Measurements from ENCODE around the gene PPIL1.

The PPIL1 gene

DNA sequence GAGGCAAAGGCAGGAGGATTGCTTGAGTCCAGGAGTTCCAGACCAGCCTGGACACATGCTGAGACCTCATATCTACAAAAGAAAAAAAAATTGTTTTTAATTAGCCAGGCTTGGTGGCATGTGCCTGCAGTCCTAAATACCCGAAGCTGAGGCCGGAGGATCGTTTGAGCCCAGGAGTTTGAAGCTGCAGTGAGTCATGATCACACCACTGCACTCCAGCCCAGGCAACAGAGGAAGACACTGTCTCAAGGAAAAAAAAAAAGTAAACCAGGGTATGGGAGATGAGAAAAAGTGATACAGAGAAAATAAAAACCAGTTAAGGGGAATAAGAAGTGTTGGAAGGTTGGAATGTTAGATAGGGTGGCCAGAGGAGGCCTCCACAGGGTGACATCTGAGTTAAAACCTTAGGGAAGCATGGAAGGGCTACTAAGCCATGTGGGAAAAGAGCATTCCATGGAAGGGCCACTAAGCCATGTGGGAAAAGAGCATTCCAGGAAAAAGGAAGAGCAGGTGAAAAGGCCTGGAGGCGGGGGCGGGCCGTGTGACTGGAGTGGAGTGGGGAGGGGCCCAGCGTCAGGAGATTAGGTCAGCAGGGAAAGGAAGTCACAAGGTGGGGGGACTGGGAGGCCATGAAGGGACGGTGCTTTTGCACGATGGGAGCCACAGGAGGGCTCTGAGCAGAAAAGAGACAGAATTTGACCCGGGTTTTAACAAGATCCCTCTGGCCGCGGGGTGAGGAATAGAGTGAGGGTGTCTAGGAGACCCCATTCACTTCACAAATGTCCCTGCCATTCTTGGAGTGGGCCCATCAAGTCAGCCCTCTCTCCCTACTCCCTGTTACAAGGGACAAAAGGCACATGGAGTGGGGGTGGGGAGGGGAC lies 53.7 kb downstream of the PPIL1 start:
- TF ChIP-seq, protein P1, sequence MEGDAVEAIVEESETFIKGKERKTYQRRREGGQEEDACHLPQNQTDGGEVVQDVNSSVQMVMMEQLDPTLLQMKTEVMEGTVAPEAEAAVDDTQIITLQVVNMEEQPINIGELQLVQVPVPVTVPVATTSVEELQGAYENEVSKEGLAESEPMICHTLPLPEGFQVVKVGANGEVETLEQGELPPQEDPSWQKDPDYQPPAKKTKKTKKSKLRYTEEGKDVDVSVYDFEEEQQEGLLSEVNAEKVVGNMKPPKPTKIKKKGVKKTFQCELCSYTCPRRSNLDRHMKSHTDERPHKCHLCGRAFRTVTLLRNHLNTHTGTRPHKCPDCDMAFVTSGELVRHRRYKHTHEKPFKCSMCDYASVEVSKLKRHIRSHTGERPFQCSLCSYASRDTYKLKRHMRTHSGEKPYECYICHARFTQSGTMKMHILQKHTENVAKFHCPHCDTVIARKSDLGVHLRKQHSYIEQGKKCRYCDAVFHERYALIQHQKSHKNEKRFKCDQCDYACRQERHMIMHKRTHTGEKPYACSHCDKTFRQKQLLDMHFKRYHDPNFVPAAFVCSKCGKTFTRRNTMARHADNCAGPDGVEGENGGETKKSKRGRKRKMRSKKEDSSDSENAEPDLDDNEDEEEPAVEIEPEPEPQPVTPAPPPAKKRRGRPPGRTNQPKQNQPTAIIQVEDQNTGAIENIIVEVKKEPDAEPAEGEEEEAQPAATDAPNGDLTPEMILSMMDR (IDR thresholded peaks at IDR 0.05; ENCODE audit: borderline replicate concordance, control extremely low read depth, extremely low read depth, insufficient read depth, missing control alignments), result no peak
- no peak for DNase-seq (ENCODE audit: low spot score)
- in situ Hi-C loops (cut with MboI; ENCODE audit: low sequenced_read_pairs, unreplicated experiment), result no loop called here

DNA sequence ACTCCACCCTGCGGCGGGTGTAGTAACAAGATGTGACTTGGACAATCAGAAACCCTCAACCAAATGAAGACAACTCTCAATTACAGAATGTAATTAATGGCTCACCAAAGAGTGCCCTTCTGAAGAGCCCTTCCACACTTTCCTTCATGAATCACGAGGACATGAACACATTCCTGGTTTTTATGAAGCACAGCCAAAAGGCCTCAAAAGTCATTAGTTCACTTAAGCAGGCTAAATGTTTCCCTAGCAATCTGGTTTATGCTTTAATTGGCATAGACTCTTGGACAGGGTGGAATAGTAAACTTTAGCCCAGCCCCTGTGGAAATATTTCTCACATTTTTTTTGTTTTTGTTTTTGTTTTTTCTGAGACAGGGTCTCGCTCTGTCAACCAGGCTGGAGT lies 55.8 kb downstream of the PPIL1 start:
- no peak for DNase-seq (ENCODE audit: low spot score)
- TF ChIP-seq, protein P1 (IDR thresholded peaks at IDR 0.05; ENCODE audit: borderline replicate concordance, control extremely low read depth, extremely low read depth, insufficient read depth, missing control alignments), result no peak
- in situ Hi-C loops (cut with MboI; ENCODE audit: low sequenced_read_pairs, unreplicated experiment), result no loop called here

DNA sequence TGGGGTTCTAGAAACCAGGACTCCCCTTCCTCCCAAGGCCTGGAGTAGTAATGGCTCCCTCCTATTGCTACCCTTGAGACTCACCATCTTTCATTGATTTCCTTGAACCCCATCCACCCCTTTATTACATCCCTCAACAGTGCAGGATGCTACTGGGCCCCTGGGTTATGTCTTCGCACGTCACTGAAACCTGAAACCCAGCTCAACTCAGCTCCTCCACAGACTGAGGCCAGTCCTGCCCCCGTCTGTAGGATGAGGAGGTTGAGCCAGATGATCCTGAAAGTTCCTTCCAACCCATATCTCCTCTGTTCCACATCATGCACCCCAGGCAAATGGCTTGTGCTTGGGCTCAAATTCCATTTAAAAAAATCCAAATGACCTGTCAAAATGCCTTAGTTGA lies 56.8 kb downstream of the PPIL1 start:
- no peak for DNase-seq (ENCODE audit: low spot score)
- TF ChIP-seq, protein P1 (IDR thresholded peaks at IDR 0.05; ENCODE audit: borderline replicate concordance, control extremely low read depth, extremely low read depth, insufficient read depth, missing control alignments), result no peak
- in situ Hi-C loops (cut with MboI; ENCODE audit: low sequenced_read_pairs, unreplicated experiment), result no loop called here

DNA sequence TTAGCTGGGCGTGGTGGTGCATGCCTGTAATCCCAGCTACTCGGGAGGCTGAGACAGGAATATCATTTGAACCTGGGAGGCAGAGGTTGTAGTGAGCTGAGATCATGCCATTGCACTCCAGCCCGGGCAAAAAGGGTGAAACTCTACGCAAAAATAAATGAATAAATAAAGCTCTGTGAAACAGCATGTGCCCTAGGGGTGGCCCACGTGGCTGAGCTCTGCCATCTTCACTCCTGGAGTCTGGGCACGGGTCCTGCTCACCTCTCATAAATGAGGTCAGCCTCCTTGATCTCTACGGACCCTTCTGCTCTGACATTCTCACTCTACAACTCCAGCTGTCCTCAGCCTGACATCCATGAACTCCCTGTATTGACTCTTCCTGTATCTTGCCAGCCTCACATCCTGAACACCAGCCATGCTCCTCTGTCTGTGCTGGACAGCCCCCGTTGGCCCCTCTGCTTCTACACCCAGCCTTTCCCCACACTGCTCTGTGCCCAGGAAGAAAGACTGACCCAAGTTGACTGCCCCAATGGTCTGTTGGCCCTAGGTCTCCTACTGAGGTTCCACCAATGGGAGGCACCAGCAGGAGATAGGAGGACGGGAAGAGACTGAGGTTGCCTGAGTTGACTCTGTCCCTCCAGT lies 57.3 kb downstream of the PPIL1 start:
- TF ChIP-seq, protein P1 (IDR thresholded peaks at IDR 0.05; ENCODE audit: borderline replicate concordance, control extremely low read depth, extremely low read depth, insufficient read depth, missing control alignments), result no peak
- DNase-seq (ENCODE audit: low spot score), result no peak
- in situ Hi-C loops (cut with MboI; ENCODE audit: low sequenced_read_pairs, unreplicated experiment), result no loop called here

DNA sequence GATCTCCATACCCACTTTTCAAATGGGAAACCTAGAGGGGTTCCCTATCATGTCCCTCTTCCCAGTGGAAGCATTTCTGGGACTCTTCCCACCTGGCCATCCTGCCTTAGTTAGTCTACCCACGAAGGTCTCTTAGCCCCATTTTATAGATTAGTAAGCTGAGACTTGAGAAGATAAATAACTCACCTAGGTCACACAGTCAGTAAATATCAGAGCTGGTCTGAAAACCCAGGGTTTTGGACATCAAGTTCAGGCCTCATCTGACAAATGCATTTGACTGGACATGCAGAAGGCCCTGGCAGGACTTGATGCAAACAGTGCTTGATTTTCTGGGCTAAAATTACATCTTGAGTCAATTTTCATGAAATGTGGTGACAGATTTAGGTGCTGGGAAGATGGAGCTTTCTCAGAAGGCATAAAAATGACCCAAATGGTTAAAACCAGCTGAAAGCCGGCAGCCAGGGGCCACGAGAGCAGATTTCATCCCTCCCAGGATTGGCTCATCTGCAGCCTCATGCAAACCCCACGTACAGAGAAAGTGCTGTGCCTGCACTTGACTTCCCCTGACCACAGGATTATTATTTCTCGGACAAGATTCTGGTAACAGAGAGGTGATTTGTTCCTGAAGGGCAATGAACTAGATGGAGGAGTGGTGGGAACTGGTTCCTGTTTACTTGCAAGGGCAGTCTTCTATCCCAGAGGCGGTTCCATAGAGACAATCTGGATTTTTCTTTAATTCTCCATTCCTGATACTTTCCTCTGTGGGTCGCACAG lies 58.5 kb downstream of the PPIL1 start:
- in situ Hi-C loops (cut with MboI; ENCODE audit: low sequenced_read_pairs, unreplicated experiment), result no loop called here
- TF ChIP-seq, protein P1 (IDR thresholded peaks at IDR 0.05; ENCODE audit: borderline replicate concordance, control extremely low read depth, extremely low read depth, insufficient read depth, missing control alignments), result no peak
- DNase-seq (ENCODE audit: low spot score), result no peak

DNA sequence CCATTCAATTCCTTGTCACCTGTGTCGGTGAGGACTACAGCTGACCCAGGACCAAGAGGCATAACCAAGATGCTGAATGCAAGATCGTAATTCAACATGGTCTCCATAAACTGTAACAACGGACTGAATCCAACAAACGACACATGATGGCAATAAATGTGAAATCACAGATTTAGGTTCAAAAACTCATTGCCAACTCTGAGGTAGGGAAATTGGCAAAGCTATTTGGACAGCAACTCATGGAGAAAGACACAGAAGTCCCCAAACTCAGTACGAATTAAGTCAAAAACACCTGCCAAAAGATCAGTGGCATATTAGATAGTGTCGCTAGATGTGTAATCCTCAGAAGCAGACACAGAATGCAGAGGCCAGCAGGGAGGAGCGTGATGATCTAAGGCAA lies 60.4 kb downstream of the PPIL1 start:
- TF ChIP-seq, protein P1 (IDR thresholded peaks at IDR 0.05; ENCODE audit: borderline replicate concordance, control extremely low read depth, extremely low read depth, insufficient read depth, missing control alignments), result no peak

More for the DNA sequence above, 60.4 kb downstream of the PPIL1 start:
- in situ Hi-C loops (cut with MboI; ENCODE audit: low sequenced_read_pairs, unreplicated experiment), result no loop called here
- DNase-seq (ENCODE audit: low spot score), result no peak

All from GM13976 (cell line).